ENCODE results near the gene IRAK1. TPM values are rescaled to one million over a fixed set of nuclear protein-coding genes. Genes with fewer than 3 reads are reported as not detected.

Gene IRAK1
- total RNA-seq, 1 experiment from 2014 or later = 432 TPM

GRCh38 chrX:153983321-153983801, 36.3 kb downstream of the IRAK1 start:
- H3K27me3 ChIP-seq (ENCODE audit: control insufficient read depth, insufficient read depth, low read length) = no peaks in the 10 kb centered on the region
- in situ Hi-C loops (cut with HindIII; ENCODE audit: low pct_unique_long_range_greater_than_20kb, low sequenced_read_pairs) (no loop called here), intact Hi-C loops (cut with micrococcal nuclease; ENCODE audit: unreplicated experiment) (no loop called here)
- POLR2A ChIA-PET = no interaction called here
- DNase-seq (ENCODE audit: low read depth, low spot score) (no peak), ATAC-seq (no peak; the same call in 1 of the 2 replicates)
- peaks cover 5% of the 10 kb centered on the region for H3K4me1 ChIP-seq (ENCODE audit: control insufficient read depth, insufficient read depth, low read length)
- BruUV-seq (replicated peaks) = no TSS peak
- no peak overlapping the region for H3K4me3 ChIP-seq (ENCODE audit: low read depth in 2 of 2, low read length in 2 of 2)
- no peaks in the 10 kb centered on the region for H3K9me3 ChIP-seq (ENCODE audit: control insufficient read depth, insufficient read depth, low read depth, low read length)
- no peaks in the 10 kb centered on the region for H3K36me3 ChIP-seq (ENCODE audit: control insufficient read depth, insufficient read depth, low read length)
- H3K27ac ChIP-seq (ENCODE audit: low read length) = no peak overlapping the region
- CTCF ChIA-PET = no interaction called here
- TF ChIP-seq REST (IDR thresholded peaks at IDR 0.05; ENCODE audit: insufficient read depth in 1 of 2, low read depth in 2 of 2, low read length in 1 of 2) (no peak), POLR2AphosphoS5 (IDR thresholded peaks at IDR 0.05; ENCODE audit: low read depth, low read length) (no peak), TCF7L2 (IDR thresholded peaks at IDR 0.05; ENCODE audit: low read depth, low read length) (no peak), CTCF (IDR thresholded peaks at IDR 0.05) (no peak), SIN3A (IDR thresholded peaks at IDR 0.05; ENCODE audit: borderline replicate concordance, insufficient read depth, low read depth, low read length) (no peak)

GRCh38 chrX:153981771-153982533, 37.8 kb downstream of the IRAK1 start:
- Histone ChIP-seq H3K4me3 (ENCODE audit: low read depth in 2 of 2, low read length in 2 of 2) (no peak overlapping the region), H3K27ac (ENCODE audit: low read length) (no peak overlapping the region), H3K36me3 (ENCODE audit: control insufficient read depth, insufficient read depth, low read length) (no peaks in the 10 kb centered on the region), H3K27me3 (ENCODE audit: control insufficient read depth, insufficient read depth, low read length) (no peaks in the 10 kb centered on the region), H3K4me1 (ENCODE audit: control insufficient read depth, insufficient read depth, low read length) (peaks cover 5% of the 10 kb centered on the region), H3K9me3 (ENCODE audit: control insufficient read depth, insufficient read depth, low read depth, low read length) (no peaks in the 10 kb centered on the region)
- CTCF ChIA-PET = no interaction called here
- POLR2A ChIA-PET = no interaction called here
- DNase-seq (ENCODE audit: low read depth, low spot score) = no peak
- intact Hi-C loops (cut with micrococcal nuclease; ENCODE audit: unreplicated experiment) = no loop called here
- no peak for TF ChIP-seq REST (IDR thresholded peaks at IDR 0.05; ENCODE audit: insufficient read depth in 1 of 2, low read depth in 2 of 2, low read length in 1 of 2)
- no peak for TF ChIP-seq CTCF (IDR thresholded peaks at IDR 0.05)
- no peak for TF ChIP-seq POLR2AphosphoS5 (IDR thresholded peaks at IDR 0.05; ENCODE audit: low read depth, low read length)
- no peak for TF ChIP-seq TCF7L2 (IDR thresholded peaks at IDR 0.05; ENCODE audit: low read depth, low read length)
- TF ChIP-seq SIN3A (IDR thresholded peaks at IDR 0.05; ENCODE audit: borderline replicate concordance, insufficient read depth, low read depth, low read length) = no peak
- ATAC-seq = no peak
- in situ Hi-C loops (cut with HindIII; ENCODE audit: low pct_unique_long_range_greater_than_20kb, low sequenced_read_pairs) = no loop called here
- no TSS peak for BruUV-seq (replicated peaks)

All from Panc1 (cell line).